Cerebellar nuclear complex (tissue), 1 donor: ENCODE results near the gene KREMEN1.
A peak's percentile ranks its signal among the peaks of the same experiment; 100 is the strongest.
"Not testable (repeated sequence)": the region's sequence is repeated elsewhere in the genome, so short reads cannot be mapped to it uniquely, and the experiment has no call there.

ENCODE experiments used
- DNase-seq, 2 experiments: peaks; one replicate each; lab custom pipeline; 2025; lab: John Stamatoyannopoulos, UW

Gene KREMEN1

DNA sequence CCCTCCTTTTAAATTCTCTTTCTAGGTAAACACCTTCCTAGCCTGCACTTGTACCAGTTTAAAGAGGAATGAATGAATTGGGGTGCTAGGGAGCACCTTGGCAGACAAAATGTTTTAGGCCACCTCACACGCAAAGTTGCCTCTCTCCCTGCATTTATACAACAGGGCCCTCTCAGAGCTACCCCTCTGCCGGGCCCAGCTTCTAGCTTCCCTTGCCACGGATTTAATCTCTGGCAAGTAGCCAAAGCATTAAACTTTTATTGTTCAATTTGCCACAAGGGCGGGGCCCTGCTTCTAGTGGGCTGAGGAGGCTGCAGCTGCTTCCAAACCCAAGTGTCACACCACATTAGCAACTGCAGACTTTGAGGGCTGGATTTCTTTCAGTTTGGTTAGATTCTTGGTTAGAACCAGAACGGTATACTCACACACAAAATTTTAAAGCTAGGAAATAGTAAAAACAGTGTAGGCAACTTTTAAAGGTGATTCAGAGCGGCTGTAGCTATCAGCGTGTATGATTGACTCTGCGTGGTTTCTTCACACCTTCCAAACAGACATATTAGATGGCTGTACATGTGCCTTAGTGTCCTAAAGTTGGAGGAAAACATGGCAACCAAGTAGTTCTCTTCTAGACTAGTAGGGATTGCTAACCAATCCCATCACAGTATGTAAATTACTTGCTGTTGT lies 6.5 kb downstream of the KREMEN1 start:
- no peak for DNase-seq

DNA sequence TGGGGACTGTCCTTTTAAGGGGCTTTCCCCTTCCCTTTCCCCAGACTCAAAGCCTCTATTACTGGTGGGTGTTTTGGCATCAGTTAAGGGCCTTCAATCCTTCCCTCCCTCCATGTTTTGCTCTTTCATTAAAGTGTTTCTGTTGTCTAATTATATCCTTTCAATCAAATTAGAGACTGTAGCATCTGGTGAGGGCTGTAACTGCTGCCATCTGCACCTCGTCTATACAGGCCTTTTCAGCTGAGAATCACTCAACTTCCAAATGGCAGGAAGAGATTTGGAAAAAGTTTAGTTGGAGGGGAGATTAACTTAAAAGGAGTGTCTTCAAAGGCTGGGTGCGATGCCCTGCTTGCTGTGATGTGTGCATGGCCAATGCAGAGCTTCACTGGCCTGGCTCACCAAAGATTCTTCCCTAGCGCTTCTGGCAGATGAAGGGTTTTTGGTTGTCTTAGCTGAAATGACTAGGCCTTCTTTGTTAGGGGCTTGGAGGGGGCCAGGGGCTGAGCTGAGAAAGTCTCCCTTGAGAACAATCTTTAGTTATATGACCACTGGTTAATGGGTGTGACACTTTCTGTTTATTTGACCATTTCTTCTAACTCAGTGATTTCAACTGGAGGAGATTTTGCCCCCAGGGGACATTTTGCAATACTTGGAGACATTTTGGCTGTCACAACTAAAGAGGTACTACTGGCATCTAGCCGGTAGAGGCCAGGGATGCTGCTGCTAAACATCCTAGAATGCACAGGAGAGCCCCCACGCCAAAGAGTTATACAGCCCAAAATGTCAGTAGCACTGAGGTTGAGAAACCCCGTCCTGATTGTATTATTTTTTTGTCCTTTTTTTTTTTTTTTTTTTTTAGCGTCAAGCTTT lies 7.5 kb downstream of the KREMEN1 start:
- no peak for DNase-seq

- DNase-seq, result no peak
These were observed 8.8 kb downstream of the KREMEN1 start for GRCh38 chr22:29081517-29082236.

DNA sequence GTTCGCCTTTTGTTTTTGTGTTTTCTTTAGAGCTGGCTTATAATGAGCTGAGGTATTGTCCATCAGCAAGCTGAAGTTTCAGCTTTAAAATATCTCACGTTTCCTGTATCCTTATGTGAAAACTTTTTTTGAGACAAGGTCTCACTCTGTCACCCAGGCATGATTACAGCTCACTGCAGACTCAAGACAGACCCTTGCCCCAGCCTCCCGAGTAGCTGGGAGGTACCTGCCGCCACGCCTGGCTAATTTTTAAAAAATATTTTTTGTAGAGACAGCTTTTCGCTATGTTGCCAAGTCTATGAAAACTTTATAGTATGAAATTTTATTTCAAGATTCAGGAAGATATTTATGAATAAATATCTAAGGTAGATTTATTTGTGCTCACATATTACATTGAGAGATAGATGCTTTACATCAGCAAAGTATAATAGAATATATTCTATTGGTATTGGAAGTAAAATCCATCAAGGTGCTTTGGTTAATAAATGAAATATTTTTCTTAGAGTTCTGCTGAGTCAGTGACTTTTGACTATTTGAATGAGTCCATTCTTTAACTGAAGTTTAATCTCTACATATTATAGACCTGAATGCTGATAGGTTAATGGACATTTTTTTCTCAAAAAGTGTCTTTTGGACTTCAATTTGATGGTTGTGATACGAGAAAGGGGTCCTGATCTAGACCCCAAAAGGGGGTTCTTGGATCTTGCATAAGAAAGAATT lies 10.2 kb downstream of the KREMEN1 start:
- DNase-seq, result no peak

- not testable (repeated sequence) for DNase-seq
These were observed 10.7 kb downstream of the KREMEN1 start for GRCh38 chr22:29083576-29083932.

GRCh38 chr22:29083933-29084591 lies 11.2 kb downstream of the KREMEN1 start:
- no peak for DNase-seq

DNA sequence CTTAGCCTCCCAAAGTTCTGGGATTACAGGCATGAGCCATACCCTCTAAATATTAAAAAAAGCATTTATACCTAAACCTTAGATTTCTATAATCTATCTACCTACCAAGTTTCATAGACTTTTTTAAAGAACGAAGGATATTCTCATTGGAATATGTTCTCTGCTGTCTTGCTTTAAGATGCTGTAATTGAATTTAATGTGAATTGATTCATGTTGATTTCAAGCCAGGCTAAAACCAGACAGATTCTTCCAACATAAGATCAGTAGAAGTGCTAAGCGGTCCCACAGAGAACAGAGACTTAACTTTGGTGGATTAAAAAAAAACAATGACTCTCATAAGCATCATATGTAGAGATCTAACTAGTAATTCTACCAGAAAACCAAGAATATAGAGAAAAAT lies 14.2 kb downstream of the KREMEN1 start:
- no peak for DNase-seq

DNA sequence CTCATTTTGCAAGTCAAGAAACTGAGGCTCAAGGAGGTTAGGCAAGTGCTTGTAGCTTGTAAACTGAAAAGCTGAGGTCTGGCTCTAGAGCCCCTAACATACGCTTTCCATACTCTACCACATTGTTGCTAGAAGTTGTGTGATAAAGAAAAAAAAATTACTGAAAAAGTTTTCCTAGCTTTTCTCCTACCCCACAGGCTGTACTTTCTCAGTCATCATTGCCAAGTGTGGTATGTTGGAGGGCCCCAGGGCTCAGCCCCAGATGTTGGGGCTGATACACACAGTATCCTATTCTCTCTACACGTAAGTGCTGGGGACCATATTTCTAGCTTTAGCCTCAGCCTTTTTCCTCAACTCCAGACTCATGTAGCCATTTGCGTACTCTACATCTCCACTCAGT lies 16.0 kb downstream of the KREMEN1 start:
- no peak for DNase-seq

DNA sequence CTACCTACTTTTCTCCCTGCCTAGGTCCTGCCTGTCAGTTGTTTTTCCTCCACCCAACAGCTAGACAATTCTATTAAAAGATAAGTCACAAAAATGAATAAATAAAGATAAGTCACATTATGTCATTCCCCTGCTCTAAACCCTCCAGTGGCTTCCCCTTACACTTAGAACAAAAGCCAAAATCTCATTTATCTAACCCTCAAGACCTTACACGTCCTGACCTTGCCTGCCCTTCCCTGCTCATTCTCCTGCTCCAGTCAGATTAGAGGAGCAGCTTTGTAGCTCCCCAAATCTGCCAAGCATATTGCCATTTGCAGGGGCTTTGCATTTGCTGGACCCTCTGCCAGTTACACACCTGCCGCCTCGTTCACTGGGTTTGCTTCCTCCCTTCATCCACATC lies 16.7 kb downstream of the KREMEN1 start:
- DNase-seq, result no peak

- DNase-seq, result no peak
These were observed 17.2 kb downstream of the KREMEN1 start for GRCh38 chr22:29090039-29090438.

DNA sequence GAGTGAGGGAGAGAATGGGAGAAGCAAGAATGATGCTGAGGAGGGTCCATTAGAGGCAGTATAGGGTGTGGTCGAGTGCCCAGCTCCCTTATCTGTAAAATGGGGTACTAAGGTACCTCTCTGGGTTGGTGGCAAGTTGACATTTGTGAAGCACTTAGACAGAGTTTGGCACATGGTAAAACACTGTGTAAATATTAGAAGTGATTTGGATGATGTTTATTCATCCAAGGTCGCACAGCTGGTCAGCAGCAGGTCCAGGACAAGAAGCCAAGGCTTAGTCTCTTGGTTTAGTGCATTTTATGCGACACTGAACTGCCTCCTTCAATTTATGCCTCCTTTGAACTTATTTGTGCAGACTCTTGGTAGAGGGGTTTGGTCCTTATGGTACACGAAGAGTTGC lies 19.4 kb downstream of the KREMEN1 start:
- DNase-seq, result no peak

DNA sequence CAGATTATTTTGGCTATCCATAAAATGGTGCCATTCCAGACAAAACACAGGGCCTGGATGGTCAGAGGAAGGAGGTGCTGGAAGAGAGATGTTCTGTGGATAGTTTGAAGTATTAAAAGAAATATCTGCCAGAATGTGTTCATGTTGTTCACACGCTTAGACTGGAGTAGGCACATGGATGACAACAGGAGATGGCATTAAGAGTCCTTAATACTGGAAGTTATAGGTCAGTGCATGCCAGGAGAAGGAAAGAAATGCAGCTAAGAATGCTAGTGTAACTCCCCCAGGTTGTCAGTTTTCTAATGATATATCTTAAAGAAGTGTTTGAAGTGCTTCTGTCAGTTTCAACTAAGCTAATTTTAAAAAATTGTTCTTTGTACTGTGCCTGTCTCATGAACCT lies 20.2 kb downstream of the KREMEN1 start:
- DNase-seq, result no peak

GRCh38 chr22:29093501-29094300 lies 20.9 kb downstream of the KREMEN1 start:
- no peak for DNase-seq

DNA sequence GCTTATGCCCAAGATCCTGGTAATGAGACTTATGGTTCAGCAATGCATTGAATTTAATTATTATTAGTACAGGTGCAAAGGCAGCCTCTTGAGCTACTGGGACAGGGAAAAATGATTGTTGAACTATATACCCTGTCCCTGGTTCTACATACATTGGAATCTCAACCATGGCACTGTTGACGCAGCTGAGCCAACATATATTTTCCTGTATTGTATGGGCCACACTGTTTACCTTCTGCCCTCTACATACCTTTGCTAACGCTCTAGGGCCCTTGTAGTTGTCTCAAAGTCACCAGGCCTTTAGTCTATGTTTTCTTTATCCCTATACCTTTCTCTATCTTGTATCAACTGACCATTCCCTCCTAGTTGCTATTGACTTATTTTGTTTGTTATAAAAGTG lies 22.6 kb downstream of the KREMEN1 start:
- no peak for DNase-seq

DNA sequence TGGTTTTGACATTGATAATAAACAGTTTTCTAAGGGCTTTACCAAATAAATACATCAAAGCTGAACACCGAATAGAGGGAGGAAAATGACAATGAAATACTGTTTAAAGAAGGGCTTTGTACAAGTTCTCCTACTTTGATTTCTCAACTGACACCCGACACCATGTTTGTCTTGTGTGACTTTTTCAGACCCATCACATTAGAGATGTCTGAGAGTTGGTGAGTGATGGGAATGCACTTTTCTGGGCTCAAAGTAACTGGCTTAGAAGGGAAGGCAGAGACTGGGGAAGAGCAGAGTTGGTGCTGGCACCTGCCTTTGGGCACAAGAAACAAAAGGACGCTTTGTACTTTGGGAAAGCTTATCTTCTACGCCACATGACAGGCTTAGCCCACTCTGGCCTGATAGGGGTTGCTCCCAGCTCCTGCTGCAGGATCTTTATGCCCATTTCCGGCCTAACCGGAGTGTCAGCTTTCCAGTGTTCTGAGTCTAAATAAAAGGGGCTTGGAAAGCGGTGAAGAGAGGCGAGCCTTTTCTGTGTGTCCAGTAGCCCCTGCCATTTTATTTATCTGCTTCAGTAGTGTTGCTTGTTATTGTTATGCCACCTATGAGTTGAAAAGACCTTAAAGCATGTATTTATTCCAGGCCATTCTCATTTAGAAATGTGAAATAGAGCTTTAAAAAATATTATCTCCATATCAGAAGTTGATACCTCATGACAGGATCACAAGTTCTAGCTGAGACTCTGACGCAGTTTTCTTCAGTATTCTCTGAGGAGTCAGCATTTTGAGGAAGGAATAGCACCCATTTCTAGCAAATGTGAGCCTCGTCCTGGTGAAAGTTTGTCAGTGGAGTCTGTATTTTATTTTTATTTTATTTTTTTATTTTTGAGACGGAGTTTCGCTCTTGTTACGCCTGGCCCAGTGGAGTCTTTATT lies 24.2 kb downstream of the KREMEN1 start:
- no peak for DNase-seq

DNA sequence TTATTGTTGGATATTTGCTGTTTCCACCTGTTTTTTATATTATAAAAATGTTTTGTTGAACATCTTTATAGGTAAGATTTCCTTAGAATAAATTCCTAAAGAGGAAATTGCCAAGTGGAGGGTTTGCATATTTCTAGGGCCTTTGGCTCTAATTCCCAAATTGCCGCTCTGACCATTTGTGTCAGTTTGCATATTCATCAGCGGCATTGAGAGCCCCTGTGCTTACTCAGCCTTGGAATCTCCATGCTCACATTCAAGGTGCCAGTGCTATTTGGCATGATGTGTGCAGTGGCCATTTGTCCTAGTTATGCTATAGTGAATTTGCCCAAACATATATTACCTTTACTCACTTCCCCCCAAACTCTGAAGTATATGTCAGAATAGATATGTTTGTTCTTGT lies 25.5 kb downstream of the KREMEN1 start:
- peak in 1 of 2 experiments; percentile 5 for DNase-seq

- no peak for DNase-seq
These were observed 29.5 kb downstream of the KREMEN1 start for GRCh38 chr22:29102300-29102699.

DNA sequence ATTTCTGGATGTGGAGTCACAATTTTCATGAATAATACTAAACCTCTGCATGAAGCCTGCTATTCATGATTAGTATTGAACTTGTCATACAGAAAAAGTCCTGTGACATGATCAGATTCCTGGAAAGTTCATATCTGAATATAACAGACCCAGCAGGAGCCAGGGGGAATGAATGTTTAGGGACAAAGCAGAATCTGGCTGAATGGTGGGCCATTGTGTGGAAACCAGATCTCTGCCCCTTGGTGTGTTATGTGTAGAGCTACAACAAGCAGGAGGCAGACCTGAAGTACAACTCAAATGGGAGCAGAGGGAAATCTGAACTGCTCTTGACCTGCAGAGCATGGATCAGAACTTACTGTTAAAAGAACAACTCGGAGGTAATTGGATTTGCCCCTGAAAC lies 30.3 kb downstream of the KREMEN1 start:
- no peak for DNase-seq

DNA sequence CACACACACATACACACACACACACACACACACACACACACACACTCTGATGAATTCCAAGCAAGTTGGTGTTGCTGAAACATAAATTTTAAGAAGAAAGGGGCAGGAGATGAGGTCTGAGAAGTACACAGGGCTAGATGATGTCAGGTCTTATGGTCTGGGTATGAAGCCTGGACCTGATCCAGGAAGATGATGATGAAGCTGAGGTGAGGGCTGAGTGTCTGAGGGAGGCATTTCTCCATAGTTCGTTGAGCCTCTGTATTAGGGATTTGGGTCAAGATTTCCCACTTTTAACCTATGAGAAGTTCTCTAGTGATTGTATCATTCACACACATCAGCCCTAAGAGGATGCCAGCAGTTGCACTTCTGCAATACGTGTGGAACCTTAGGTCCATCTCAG lies 32.6 kb downstream of the KREMEN1 start:
- DNase-seq, result no peak

GRCh38 chr22:29106839-29107238 lies 34.0 kb downstream of the KREMEN1 start:
- DNase-seq, result no peak
